Esophagus (tissue), 2 donors: ENCODE results near the gene APOL5. TPM values are rescaled to one million over a fixed set of nuclear protein-coding genes. Genes with fewer than 3 reads are reported as not detected.
"Not testable (repeated sequence)": the region's sequence is repeated elsewhere in the genome, so short reads cannot be mapped to it uniquely, and the experiment has no call there.

Experiments used
- H3K27ac ChIP-seq, 2 donors: one replicate each; pipeline ENCODE4 v1.5.1; 2013; ENCODE audit warnings: low read depth in 2 of 2, mild to moderate bottlenecking in 2 of 2, inconsistent platforms in 1 of 2, low read length in 1 of 2, moderate library complexity in 1 of 2
- H3K27me3 ChIP-seq, 2 donors: one replicate each; pipeline ENCODE4 v1.6.1; 2013; ENCODE audit warnings: low read length in 2 of 2, control low read depth in 1 of 2, mild to moderate bottlenecking in 1 of 2; ENCODE audit not compliant: insufficient read depth in 2 of 2, control insufficient read depth in 1 of 2
- H3K36me3 ChIP-seq, 2 donors: one replicate each; pipeline ENCODE4 v1.6.1; 2013; ENCODE audit warnings: low read length in 1 of 2; ENCODE audit not compliant: control insufficient read depth in 2 of 2, insufficient read depth in 2 of 2
- H3K4me1 ChIP-seq, 2 donors: one replicate each; pipeline ENCODE4 v1.6.1; 2013; ENCODE audit warnings: low read length in 1 of 2; ENCODE audit not compliant: control insufficient read depth in 2 of 2, insufficient read depth in 2 of 2
- H3K4me3 ChIP-seq, 2 donors: one replicate each; pipeline ENCODE4 v1.5.1; 2013; ENCODE audit warnings: low read length in 2 of 2, mild to moderate bottlenecking in 2 of 2, low read depth in 1 of 2, moderate library complexity in 1 of 2
- H3K9me3 ChIP-seq, 2 donors: one replicate each; pipeline ENCODE4 v1.6.1; 2013; ENCODE audit warnings: mild to moderate bottlenecking in 2 of 2, low read depth in 1 of 2, low read length in 1 of 2, moderate library complexity in 1 of 2; ENCODE audit not compliant: control insufficient read depth in 2 of 2, insufficient read depth in 1 of 2
- WGBS, 2 donors: extraction: QIAGEN DNeasy Blood & Tissue Kit; methylation state at CpG; one replicate each; pipeline ENCODE4 v1.1.7; 2013; 5-methylcytosine and 5-hydroxymethylcytosine counted together
- polyA plus RNA-seq, 2 donors: library from polyadenylated mRNA; stranded (reverse); fragments of 200-250 nt; gene quantifications; one replicate each; pipeline ENCODE4 v1.2.3, GENCODE V29; 2013
- donor health status: healthy with polysubstance abuse.
- donor health status: Bipolar disorder and iron deficiency.

The APOL5 gene, protein sequence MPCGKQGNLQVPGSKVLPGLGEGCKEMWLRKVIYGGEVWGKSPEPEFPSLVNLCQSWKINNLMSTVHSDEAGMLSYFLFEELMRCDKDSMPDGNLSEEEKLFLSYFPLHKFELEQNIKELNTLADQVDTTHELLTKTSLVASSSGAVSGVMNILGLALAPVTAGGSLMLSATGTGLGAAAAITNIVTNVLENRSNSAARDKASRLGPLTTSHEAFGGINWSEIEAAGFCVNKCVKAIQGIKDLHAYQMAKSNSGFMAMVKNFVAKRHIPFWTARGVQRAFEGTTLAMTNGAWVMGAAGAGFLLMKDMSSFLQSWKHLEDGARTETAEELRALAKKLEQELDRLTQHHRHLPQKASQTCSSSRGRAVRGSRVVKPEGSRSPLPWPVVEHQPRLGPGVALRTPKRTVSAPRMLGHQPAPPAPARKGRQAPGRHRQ
- not detected for polyA plus RNA-seq

DNA sequence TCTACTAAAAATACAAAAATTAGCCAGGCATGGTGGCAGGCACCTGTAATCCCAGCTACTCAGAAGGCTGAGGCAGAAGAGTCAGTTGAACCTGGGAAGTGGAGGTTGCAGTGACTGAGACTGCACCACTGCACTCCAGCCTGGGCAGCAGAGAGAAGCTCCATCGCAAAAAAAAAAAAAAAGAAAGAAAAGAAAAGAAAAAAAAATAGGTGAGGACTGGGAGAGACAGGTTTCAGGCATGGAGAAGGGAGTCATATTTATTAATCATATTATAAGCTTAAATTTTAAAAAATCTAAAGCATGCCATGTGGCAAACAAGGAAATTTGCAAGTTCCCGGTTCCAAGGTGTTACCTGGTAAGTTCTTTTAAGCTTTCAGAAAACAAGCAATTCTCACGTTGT is at the start of gene APOL5:
Gene APOL5, plus strand, starts transcription at position 301 of the 400 bp plus-strand sequence. Its CDS starts 0 bp downstream, at position 301.
- no peak within 1 kb of the TSS for H3K4me3 ChIP-seq
- no peaks in the 10 kb centered on the region for H3K4me1 ChIP-seq
- no peaks in the 10 kb centered on the region for H3K9me3 ChIP-seq
- WGBS, 2 donors: 75 to 77% methylated on average over 2 to 3 of the region's 3 CpGs
- H3K27ac ChIP-seq: no peak within 1 kb of the TSS
- H3K27me3 ChIP-seq: no peaks in the 10 kb centered on the region
- H3K36me3 ChIP-seq: no peaks in the 10 kb centered on the region

DNA sequence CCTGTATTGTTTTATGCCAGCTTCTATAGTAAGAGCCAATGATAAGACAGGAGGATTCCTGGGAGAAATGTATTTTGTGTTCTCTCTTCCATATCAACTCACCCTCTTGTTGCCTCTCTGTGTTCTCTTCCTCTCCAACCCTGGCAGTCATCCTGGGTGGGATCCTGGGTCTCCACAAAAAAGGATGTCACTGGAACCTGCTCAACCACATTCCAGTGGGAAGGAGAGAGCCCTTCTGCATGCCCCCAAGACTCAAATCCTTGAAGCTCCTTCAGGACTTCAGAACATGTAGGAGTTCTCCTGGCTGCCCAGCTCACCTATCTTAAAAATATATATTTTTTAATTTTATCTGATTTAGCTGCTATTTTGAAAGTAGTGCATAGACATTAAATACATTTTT is 43.3 kb upstream of the APOL5 start:
- H3K27me3 ChIP-seq: no peaks in the 10 kb centered on the region
- no peaks in the 10 kb centered on the region for H3K9me3 ChIP-seq
- no peak overlapping the region for H3K27ac ChIP-seq
- no peaks in the 10 kb centered on the region for H3K36me3 ChIP-seq
- no peaks in the 10 kb centered on the region for H3K4me1 ChIP-seq
- no peak overlapping the region for H3K4me3 ChIP-seq

DNA sequence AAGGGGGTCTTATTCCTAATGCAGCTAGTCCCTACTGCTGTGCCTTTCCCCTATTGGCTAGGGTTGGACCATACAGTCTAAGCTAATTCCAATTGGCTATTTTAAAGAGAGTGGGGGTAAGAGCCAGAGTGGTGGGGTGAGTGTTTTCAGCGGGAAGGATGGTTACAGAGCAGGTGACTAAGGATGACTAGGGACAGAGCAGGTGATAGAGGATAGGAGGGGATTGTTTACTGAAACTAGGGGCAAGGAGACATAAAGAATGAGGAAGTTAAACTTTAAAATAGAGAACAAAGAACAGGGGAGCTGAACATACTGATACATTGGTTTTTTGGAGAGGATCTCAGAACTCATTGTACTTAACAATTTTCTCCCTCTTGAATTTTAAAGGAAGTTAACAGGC is 41.6 kb upstream of the APOL5 start:
- H3K36me3 ChIP-seq, H3K27me3 ChIP-seq, H3K27ac ChIP-seq, H3K9me3 ChIP-seq, H3K4me3 ChIP-seq, H3K4me1 ChIP-seq: not testable (repeated sequence)
- WGBS, 2 donors: 38 to 73% methylated on average over 1 of the region's 1 CpG

DNA sequence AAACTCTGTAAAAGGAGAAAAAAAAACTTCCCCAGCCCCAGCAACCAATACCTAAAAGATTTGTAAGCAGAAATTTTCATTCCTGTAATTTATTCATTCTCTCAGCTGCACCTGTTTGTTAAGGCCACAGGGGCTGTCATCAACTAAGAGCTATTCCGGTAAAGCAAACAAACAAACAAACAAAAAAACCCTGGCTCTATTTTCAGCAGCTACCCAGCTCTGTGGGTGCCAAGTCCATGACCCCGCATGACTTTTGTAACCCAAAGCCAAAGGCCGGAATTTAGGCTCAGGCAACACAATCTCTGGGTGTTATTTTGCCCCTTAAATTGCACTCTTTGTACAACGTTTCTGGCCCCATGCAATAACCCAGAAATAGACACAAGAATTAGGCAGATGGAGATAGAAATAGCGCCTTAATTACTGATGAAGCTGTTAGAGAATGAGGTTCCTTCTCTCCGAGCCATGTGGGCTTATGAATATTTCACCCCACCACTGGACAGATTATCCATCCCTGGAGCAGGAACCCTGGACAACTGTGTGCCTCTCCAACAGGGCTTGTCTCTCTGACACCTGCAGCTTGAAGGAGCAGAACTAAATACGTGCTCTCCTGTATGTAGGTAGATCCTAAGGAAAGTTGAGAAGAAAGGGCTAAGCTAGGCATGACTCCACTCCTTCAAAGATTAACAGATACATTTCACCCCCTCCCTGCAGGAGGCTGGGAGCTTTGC is 40.0 kb upstream of the APOL5 start:
- no peak overlapping the region for H3K27ac ChIP-seq
- H3K36me3 ChIP-seq: no peaks in the 10 kb centered on the region
- 75 to 80% methylated on average over 7 of the region's 7 CpGs for WGBS, 2 donors
- H3K27me3 ChIP-seq: no peaks in the 10 kb centered on the region
- no peak overlapping the region for H3K4me3 ChIP-seq
- peaks cover 0 to 4% of the 10 kb centered on the region in 2 donors for H3K9me3 ChIP-seq
- no peaks in the 10 kb centered on the region for H3K4me1 ChIP-seq

DNA sequence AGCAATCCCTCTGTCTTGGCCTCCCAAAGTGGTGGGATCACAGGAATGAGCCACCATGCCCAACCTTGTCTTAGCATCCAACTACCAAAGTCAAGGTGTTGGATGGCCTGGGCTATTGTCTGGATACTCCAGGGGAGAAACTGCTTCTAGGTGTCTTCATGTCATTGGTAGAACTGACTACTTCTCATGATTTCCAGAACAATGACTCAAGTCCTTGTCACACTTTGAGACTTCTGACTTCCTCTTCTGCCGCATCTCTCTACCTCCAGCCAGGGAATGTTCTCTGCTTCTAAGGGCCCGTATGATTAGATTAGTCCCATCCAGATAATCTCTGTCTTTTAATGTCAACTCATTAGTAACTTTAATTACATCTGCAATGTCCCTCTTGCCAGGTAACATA is 38.8 kb upstream of the APOL5 start:
- no peak overlapping the region for H3K27ac ChIP-seq
- H3K27me3 ChIP-seq: no peaks in the 10 kb centered on the region
- H3K4me1 ChIP-seq: no peaks in the 10 kb centered on the region
- WGBS, 2 donors: 71 to 84% methylated on average over 2 of the region's 2 CpGs
- H3K4me3 ChIP-seq: no peak overlapping the region
- no peaks in the 10 kb centered on the region for H3K36me3 ChIP-seq
- peaks cover 0 to 4% of the 10 kb centered on the region in 2 donors for H3K9me3 ChIP-seq

DNA sequence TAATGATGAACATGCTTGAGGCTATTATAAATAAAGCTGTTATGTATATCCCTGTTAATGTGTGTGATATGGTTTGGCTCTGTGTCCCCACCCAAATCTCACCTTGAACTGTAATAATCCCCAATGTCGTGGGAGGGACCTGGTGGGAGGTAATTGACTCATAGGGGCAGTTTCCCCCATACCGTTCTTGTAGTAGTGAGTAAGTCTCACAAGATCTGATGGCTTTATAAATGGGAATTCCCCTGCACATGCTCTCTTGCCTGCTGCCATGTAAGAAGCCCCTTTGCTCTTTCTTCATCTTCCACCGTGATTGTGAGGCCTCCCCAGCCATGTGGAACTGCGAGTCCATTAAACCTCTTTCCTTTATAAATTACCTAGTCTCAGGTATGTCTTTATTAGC is 38.2 kb upstream of the APOL5 start:
- H3K27ac ChIP-seq, H3K36me3 ChIP-seq, H3K27me3 ChIP-seq, H3K9me3 ChIP-seq, H3K4me1 ChIP-seq, H3K4me3 ChIP-seq: not testable (repeated sequence)
- WGBS, 2 donors: 50 to 57% methylated on average over 4 of the region's 4 CpGs

DNA sequence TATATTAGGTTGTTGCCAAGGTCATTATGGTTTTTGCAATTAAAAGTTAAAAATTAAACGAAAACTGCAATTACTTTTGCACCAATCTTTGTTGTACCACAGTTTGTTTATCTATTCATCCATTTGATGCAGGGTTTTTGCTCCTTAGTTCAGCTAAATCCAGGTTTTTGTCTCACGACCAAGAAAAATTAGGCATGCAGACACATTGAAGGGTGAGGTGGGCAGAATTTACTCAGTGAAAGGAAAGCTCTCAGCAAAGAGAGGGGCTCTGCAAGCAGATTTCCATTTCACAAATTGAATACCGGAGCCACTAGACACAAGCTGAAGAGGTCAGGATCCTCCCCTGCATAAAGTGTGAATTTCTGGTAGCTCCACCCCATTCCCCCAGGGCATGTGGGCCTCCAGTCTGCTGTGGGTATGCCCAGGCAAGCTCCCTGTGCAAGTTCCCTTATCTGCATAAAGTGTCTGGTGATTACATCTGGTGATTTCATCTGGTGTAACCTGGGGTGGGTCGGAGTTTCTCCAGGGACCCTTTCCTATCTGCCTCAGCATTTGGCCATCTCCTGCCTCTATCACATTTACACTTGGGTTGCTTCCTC is 36.1 kb upstream of the APOL5 start:
- Histone ChIP-seq H3K4me1 (no peaks in the 10 kb centered on the region), H3K4me3 (no peak overlapping the region), H3K27me3 (no peaks in the 10 kb centered on the region), H3K9me3 (peaks cover 0 to 4% of the 10 kb centered on the region in 2 donors), H3K36me3 (no peaks in the 10 kb centered on the region), H3K27ac (no peak overlapping the region)
- 79 to 80% methylated on average over 4 of the region's 4 CpGs for WGBS, 2 donors

DNA sequence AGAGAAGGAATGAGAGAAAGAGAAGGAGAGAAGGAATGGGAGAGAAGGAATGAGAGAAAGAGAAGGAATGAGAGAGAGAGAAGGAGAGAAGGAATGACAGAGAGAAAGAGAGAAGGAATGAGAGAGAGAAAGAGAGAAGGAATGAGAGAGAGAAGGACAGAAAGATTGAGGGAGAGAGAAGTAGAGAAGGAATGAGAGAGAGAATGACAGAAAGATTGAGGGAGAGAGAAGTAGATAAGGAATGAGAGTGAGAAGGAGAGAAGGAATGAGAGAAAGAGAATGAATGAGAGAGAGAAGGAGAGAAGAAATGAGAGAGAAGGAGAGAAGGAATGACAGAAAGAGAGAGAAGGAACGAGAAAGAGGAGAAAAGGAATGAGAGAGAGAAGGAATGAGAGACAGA is 34.1 kb upstream of the APOL5 start:
- no peaks in the 10 kb centered on the region for H3K27me3 ChIP-seq
- H3K36me3 ChIP-seq: no peaks in the 10 kb centered on the region
- H3K9me3 ChIP-seq: peaks cover 0 to 4% of the 10 kb centered on the region in 2 donors
- H3K4me3 ChIP-seq: no peak overlapping the region
- H3K4me1 ChIP-seq: no peaks in the 10 kb centered on the region
- 82 to 84% methylated on average over 1 of the region's 1 CpG for WGBS, 2 donors
- no peak overlapping the region for H3K27ac ChIP-seq

DNA sequence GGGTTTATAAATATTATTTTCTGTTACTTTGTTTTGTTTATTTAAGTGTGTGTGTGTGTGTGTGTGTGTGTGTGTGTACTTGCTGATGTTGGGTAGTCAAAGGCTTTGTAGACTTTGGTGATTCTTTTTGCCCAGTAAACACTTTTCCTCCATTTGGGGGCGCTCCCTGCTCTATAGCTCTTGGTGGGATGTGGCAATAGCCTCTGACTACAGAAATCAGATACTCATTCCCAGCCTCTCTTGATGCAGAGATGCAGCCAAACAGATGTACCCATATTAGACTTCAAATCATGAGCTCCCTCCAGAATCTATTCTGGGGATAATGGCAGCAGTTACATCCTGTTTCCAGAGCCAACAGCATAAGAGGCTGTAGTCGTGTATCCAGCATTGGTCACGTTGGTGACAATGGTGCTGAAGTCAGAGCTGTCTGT is 33.4 kb upstream of the APOL5 start:
- Histone ChIP-seq H3K9me3 (peaks cover 0 to 4% of the 10 kb centered on the region in 2 donors), H3K4me3 (no peak overlapping the region), H3K4me1 (no peaks in the 10 kb centered on the region), H3K27me3 (no peaks in the 10 kb centered on the region), H3K36me3 (no peaks in the 10 kb centered on the region), H3K27ac (no peak overlapping the region)
- 40 to 48% methylated on average over 3 of the region's 3 CpGs for WGBS, 2 donors
